Measurements from ENCODE around the gene CEBPE.

DNA sequence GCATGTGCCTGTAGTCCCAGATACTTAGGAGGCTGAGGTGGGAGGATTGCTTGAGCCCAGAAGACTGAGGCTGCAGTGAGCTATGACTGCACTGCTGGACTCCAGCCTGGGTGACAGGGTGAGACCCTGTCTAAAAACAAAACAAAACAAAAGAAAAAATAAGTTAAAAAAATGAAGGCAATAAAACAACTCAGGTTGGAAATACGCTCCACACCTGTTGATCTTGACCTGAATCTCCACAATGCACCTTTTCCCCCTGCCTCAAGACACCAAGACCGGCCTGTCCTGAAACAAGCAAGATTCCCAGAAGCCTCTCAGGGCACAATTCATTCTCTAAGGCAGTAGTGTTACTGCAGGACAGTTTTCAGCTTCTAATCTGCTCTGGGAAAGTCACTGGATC, 20.8 kb upstream of the CEBPE start:
- TF ChIP-seq, protein P1, sequence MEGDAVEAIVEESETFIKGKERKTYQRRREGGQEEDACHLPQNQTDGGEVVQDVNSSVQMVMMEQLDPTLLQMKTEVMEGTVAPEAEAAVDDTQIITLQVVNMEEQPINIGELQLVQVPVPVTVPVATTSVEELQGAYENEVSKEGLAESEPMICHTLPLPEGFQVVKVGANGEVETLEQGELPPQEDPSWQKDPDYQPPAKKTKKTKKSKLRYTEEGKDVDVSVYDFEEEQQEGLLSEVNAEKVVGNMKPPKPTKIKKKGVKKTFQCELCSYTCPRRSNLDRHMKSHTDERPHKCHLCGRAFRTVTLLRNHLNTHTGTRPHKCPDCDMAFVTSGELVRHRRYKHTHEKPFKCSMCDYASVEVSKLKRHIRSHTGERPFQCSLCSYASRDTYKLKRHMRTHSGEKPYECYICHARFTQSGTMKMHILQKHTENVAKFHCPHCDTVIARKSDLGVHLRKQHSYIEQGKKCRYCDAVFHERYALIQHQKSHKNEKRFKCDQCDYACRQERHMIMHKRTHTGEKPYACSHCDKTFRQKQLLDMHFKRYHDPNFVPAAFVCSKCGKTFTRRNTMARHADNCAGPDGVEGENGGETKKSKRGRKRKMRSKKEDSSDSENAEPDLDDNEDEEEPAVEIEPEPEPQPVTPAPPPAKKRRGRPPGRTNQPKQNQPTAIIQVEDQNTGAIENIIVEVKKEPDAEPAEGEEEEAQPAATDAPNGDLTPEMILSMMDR (IDR thresholded peaks at IDR 0.05; ENCODE audit: low read length) = no peak
- no peak for TF ChIP-seq EZH2 (IDR thresholded peaks at IDR 0.05; ENCODE audit: borderline replicate concordance, low read length)

Measured in OCI-LY1 (cell line).